ENCODE data around the gene BRCA2. TPM values are rescaled to one million over a fixed set of nuclear protein-coding genes. Genes with fewer than 3 reads are reported as not detected.

BRCA2 gene
- total RNA-seq, 4 donors from 2014 or later = 0.56 to 6.3 (median 0.82) TPM

GRCh38 chr13:32284927-32285632 lies 30.2 kb upstream of the BRCA2 start:
- DNase-seq = peak; percentile 75 to 76
- H3K4me1 ChIP-seq = peaks cover 12 to 17% of the 10 kb centered on the region in 2 donors
- H3K27ac ChIP-seq = peak overlapping the region; percentile 87
- TF ChIP-seq CTCF (IDR thresholded peaks at IDR 0.05) (no peak), POLR2A (IDR thresholded peaks at IDR 0.05) (peak in 1 of 2 donors; percentile 50)
- intact Hi-C loops (cut with DNase I) = no loop called here
- no peak overlapping the region for H3K4me3 ChIP-seq (replicated peaks in 1 of 3)
- H3K27me3 ChIP-seq = no peaks in the 10 kb centered on the region
- no peaks in the 10 kb centered on the region for H3K9me3 ChIP-seq
- 9 to 10% methylated on average over 6 of the region's 6 CpGs for WGBS, 2 donors
- no peaks in the 10 kb centered on the region for H3K36me3 ChIP-seq

- intact Hi-C loops (cut with DNase I) = no loop called here
- peaks cover 12 to 17% of the 10 kb centered on the region in 2 donors for H3K4me1 ChIP-seq
- no peak for DNase-seq
- TF ChIP-seq POLR2A (IDR thresholded peaks at IDR 0.05) (no peak), CTCF (IDR thresholded peaks at IDR 0.05) (no peak)
- H3K9me3 ChIP-seq = no peaks in the 10 kb centered on the region
- H3K27ac ChIP-seq = peak overlapping the region; percentile 87
- no peaks in the 10 kb centered on the region for H3K27me3 ChIP-seq
- no peaks in the 10 kb centered on the region for H3K36me3 ChIP-seq
- no peak overlapping the region for H3K4me3 ChIP-seq (replicated peaks in 1 of 3)
- WGBS, 2 donors = 44 to 54% methylated on average over 4 of the region's 4 CpGs
These were observed 29.7 kb upstream of the BRCA2 start for GRCh38 chr13:32285633-32285965.

- H3K4me1 ChIP-seq = peaks cover 4 to 5% of the 10 kb centered on the region in 2 donors
- no peaks in the 10 kb centered on the region for H3K36me3 ChIP-seq
- H3K4me3 ChIP-seq (replicated peaks in 1 of 3) = no peak overlapping the region
- no peak overlapping the region for H3K27ac ChIP-seq
- DNase-seq = no peak
- intact Hi-C loops (cut with DNase I) = no loop called here
- no peaks in the 10 kb centered on the region for H3K9me3 ChIP-seq
- H3K27me3 ChIP-seq = no peaks in the 10 kb centered on the region
- 77 to 82% methylated on average over 2 of the region's 2 CpGs for WGBS, 2 donors
- no peak for TF ChIP-seq POLR2A (IDR thresholded peaks at IDR 0.05)
- no peak for TF ChIP-seq CTCF (IDR thresholded peaks at IDR 0.05)
These were observed 18.1 kb upstream of the BRCA2 start for GRCh38 chr13:32297206-32297605.

- 92 to 93% methylated on average over 6 of the region's 6 CpGs for WGBS, 2 donors
- TF ChIP-seq POLR2A (IDR thresholded peaks at IDR 0.05) = no peak
- TF ChIP-seq CTCF (IDR thresholded peaks at IDR 0.05) = no peak
- H3K4me1 ChIP-seq = no peaks in the 10 kb centered on the region
- no peaks in the 10 kb centered on the region for H3K27me3 ChIP-seq
- H3K36me3 ChIP-seq = no peaks in the 10 kb centered on the region
- DNase-seq = no peak
- H3K27ac ChIP-seq = no peak overlapping the region
- intact Hi-C loops (cut with DNase I) = no loop called here
- H3K9me3 ChIP-seq = no peaks in the 10 kb centered on the region
- no peak overlapping the region for H3K4me3 ChIP-seq (replicated peaks in 1 of 3)
These were observed 16.6 kb upstream of the BRCA2 start for GRCh38 chr13:32298695-32299094.

GRCh38 chr13:32299893-32300292 lies 15.4 kb upstream of the BRCA2 start:
- 64 to 77% methylated on average over 4 of the region's 4 CpGs for WGBS, 2 donors
- Histone ChIP-seq H3K4me3 (replicated peaks in 1 of 3) (no peak overlapping the region), H3K36me3 (no peaks in the 10 kb centered on the region), H3K27ac (no peak overlapping the region), H3K4me1 (no peaks in the 10 kb centered on the region), H3K27me3 (no peaks in the 10 kb centered on the region), H3K9me3 (no peaks in the 10 kb centered on the region)
- DNase-seq = no peak
- TF ChIP-seq CTCF (IDR thresholded peaks at IDR 0.05) (no peak), POLR2A (IDR thresholded peaks at IDR 0.05) (no peak)
- intact Hi-C loops (cut with DNase I) = loop anchor here (10.0 kb wide), 1 partner anchor 275 kb away; no protein-coding TSS in a partner anchor

Data from thyroid gland (tissue), 4 donors.